Urinary bladder (tissue), 4 donors: Measurements from ENCODE around the gene MYO1D. TPM values are rescaled to one million over a fixed set of nuclear protein-coding genes. Genes with fewer than 3 reads are reported as not detected.

Experiments
- DNase-seq: peaks from one replicate; pipeline ENCODE4 v3.0.0-alpha.2; 2015; ENCODE audit errors: extremely low spot score
- H3K27ac ChIP-seq: one replicate; pipeline ENCODE4 v1.5.1; 2013; ENCODE audit warnings: low read depth, mild to moderate bottlenecking, moderate library complexity
- H3K36me3 ChIP-seq: one replicate; pipeline ENCODE4 v1.6.1; 2013; ENCODE audit warnings: mild to moderate bottlenecking, moderate library complexity; ENCODE audit not compliant: insufficient read depth
- H3K4me1 ChIP-seq: one replicate; pipeline ENCODE4 v1.6.1; 2013; ENCODE audit warnings: mild to moderate bottlenecking, moderate library complexity; ENCODE audit not compliant: insufficient read depth
- H3K4me3 ChIP-seq: one replicate; pipeline ENCODE4 v1.5.1; 2013; ENCODE audit warnings: low read depth, low read length
- WGBS: extraction: QIAGEN DNeasy Blood & Tissue Kit; methylation state at CpG from one replicate; pipeline ENCODE4 v1.1.7; 2013; 5-methylcytosine and 5-hydroxymethylcytosine counted together
- polyA plus RNA-seq: library from polyadenylated mRNA; stranded (reverse); fragments of 200-250 nt; gene quantifications from one replicate; pipeline ENCODE4 v1.2.3, GENCODE V29; 2013
- total RNA-seq: library from RNA; depleted of rRNA; stranded (reverse); fragments of >200 nt; gene quantifications from one replicate; pipeline ENCODE4 v1.2.3, GENCODE V29; 2014
- donor health status: healthy with polysubstance abuse.
- donor health status: healthy.

The MYO1D gene
- total and polyA plus RNA-seq, 2 donors = 18.7 to 31.7 TPM

DNA sequence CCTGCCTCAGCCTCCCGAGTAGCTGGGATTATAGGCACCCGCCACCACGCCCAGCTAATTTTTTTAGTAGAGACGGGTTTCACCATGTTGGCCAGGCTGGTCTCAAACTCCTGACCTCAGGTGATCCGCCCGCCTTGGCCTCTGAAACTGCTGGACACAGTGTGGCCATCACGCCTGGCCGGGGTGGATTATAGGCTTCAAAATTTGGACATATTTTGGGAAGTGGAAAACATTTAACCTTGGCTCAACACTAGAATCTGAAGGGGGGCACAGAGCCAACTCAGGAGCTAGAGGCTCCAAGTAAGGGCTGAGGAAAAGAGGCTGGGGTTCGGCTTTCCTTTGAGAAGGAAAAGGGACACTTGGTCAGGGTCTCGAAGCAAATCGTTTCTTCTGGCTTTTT, 392.3 kb downstream of the MYO1D start:
- Histone ChIP-seq H3K36me3 (peaks cover 5% of the 10 kb centered on the region), H3K4me1 (no peaks in the 10 kb centered on the region), H3K4me3 (no peak overlapping the region), H3K27ac (no peak overlapping the region)
- no peak for DNase-seq
- WGBS = 76% methylated on average over 11 of the region's 11 CpGs

DNA sequence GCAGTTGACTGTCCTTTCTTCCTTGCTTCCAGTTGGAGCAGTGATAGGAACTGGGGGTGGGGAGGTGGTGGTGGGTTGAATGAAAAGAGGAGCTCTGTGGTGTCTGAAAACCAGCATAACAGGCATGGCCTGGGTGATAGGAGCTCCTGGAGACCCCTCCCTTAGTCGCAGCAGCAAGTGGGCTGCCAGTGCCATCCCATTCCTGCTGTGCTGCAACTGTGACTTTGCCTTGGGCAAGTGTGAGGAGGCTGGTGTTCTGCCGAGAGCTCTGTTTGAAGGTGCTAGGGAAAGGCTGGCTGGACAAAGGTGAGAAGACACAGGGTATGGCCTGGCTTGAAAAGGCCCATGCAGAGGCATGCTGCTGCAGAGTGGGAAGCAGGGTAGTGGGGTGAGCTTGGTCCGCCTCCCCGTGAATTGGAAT, 392.9 kb downstream of the MYO1D start:
- no peak for DNase-seq
- H3K4me3 ChIP-seq = no peak overlapping the region
- 82% methylated on average over 4 of the region's 4 CpGs for WGBS

GRCh38 chr17:32483451-32484019, 393.4 kb downstream of the MYO1D start:
- peak; percentile 54 for DNase-seq
- WGBS = 13% methylated on average over 7 of the region's 7 CpGs
- H3K4me3 ChIP-seq = no peak overlapping the region
- peak overlapping the region; percentile 61 for H3K27ac ChIP-seq
- no peaks in the 10 kb centered on the region for H3K4me1 ChIP-seq
- peaks cover 9% of the 10 kb centered on the region for H3K36me3 ChIP-seq

More for the DNA sequence above, 392.9 kb downstream of the MYO1D start:
- Histone ChIP-seq H3K36me3 (peaks cover 8% of the 10 kb centered on the region), H3K4me1 (no peaks in the 10 kb centered on the region), H3K27ac (no peak overlapping the region)

- H3K27ac ChIP-seq = no peak overlapping the region
- 60% methylated on average over 11 of the region's 11 CpGs for WGBS
- DNase-seq = no peak
Measured at GRCh38 chr17:32482568-32483320, 394.2 kb downstream of the MYO1D start.

DNA sequence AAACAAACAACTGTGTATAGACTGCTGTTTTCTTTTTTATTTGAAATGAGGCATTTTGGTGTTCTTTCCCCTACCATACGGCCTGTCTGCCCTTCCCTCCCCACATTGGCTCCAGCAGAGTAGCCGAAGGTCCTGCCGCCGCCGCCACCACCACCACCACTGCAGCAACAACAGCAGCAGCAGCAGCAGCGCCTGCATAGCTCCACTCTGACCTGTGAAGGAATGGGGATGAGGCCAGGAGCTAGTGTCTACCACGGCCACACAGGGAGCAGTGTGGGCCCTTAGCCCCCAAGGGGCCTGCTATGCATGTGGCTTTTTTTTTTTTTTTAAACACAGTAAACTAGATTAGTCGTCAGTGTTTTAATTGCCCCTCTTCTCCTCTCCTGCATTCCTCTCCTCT, 395.7 kb downstream of the MYO1D start:
- peaks cover 14% of the 10 kb centered on the region for H3K36me3 ChIP-seq
- 78% methylated on average over 8 of the region's 8 CpGs for WGBS
- no peak for DNase-seq
- no peaks in the 10 kb centered on the region for H3K4me1 ChIP-seq
- no peak overlapping the region for H3K27ac ChIP-seq
- H3K4me3 ChIP-seq = no peak overlapping the region

More at GRCh38 chr17:32482568-32483320, 394.2 kb downstream of the MYO1D start:
- no peaks in the 10 kb centered on the region for H3K4me1 ChIP-seq
- H3K4me3 ChIP-seq = no peak overlapping the region
- peaks cover 11% of the 10 kb centered on the region for H3K36me3 ChIP-seq

DNA sequence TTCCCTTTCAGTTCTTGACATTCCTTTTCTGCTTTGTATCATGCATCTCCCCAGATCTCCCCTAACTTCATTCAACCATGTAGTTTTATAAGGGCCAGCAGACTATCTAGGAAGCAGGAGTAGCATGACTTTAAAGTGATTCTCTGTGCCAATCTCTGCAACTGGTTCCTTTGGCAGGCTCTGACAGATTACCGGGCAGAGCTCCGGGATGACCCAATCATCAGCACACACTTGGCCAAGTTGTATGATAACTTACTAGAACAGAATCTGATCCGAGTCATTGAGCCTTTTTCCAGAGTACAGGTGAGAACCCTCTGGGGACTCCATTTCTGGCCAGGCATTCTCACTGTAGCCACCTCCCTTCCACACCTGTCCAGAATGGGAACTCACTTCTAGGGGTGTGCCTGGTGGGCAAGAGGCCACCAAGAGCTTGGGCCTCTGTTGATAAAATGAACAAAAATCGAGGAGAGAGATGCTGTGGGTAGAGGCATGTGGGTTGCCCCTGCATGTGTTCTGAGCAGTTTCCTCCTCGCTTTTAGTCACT, 397.8 kb downstream of the MYO1D start:
- no peak for DNase-seq
- Histone ChIP-seq H3K4me3 (no peak overlapping the region), H3K4me1 (no peaks in the 10 kb centered on the region), H3K27ac (no peak overlapping the region), H3K36me3 (peaks cover 14% of the 10 kb centered on the region)
- 87% methylated on average over 5 of the region's 5 CpGs for WGBS

DNA sequence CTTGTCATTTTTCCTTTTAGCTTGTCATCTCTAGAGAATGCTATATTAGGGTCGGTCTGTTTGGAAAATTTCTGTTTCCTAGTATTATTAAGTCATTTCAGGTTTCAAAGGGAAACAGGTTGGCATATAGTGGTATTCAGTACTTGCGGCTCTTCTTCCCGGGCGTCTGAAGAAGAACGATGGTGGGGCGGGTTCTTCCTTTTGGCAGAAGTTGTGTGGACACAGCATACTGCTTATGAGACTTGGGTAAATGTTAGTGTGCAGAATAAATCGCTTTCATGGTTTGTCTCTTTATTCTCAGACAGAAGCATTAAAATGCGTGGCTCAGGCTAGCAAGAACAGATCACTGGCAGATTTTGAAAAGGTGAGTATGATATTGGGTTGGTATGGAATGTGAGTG, 399.7 kb downstream of the MYO1D start:
- peaks cover 17% of the 10 kb centered on the region for H3K36me3 ChIP-seq
- DNase-seq = no peak
- H3K4me3 ChIP-seq = no peak overlapping the region
- no peak overlapping the region for H3K27ac ChIP-seq
- 93% methylated on average over 8 of the region's 8 CpGs for WGBS
- no peaks in the 10 kb centered on the region for H3K4me1 ChIP-seq

GRCh38 chr17:32475258-32475657, 401.7 kb downstream of the MYO1D start:
- Histone ChIP-seq H3K4me1 (no peaks in the 10 kb centered on the region), H3K4me3 (no peak overlapping the region), H3K36me3 (peaks cover 15% of the 10 kb centered on the region), H3K27ac (no peak overlapping the region)
- WGBS = 86% methylated on average over 3 of the region's 3 CpGs
- no peak for DNase-seq

GRCh38 chr17:32471652-32472051, 405.3 kb downstream of the MYO1D start:
- Histone ChIP-seq H3K36me3 (peaks cover 5% of the 10 kb centered on the region), H3K27ac (no peak overlapping the region), H3K4me1 (no peaks in the 10 kb centered on the region), H3K4me3 (no peak overlapping the region)
- DNase-seq = no peak
- WGBS = 92% methylated on average over 4 of the region's 4 CpGs

GRCh38 chr17:32470405-32471167, 406.3 kb downstream of the MYO1D start:
- H3K4me3 ChIP-seq = no peak overlapping the region
- no peaks in the 10 kb centered on the region for H3K4me1 ChIP-seq
- no peak overlapping the region for H3K27ac ChIP-seq
- H3K36me3 ChIP-seq = peaks cover 5% of the 10 kb centered on the region
- DNase-seq = no peak
- 92% methylated on average over 6 of the region's 6 CpGs for WGBS

- Histone ChIP-seq H3K4me1 (no peaks in the 10 kb centered on the region), H3K36me3 (peaks cover 6% of the 10 kb centered on the region), H3K4me3 (no peak overlapping the region), H3K27ac (no peak overlapping the region)
- no peak for DNase-seq
- 97% methylated on average over 7 of the region's 7 CpGs for WGBS
Measured at GRCh38 chr17:32467949-32468348, 409.0 kb downstream of the MYO1D start.

DNA sequence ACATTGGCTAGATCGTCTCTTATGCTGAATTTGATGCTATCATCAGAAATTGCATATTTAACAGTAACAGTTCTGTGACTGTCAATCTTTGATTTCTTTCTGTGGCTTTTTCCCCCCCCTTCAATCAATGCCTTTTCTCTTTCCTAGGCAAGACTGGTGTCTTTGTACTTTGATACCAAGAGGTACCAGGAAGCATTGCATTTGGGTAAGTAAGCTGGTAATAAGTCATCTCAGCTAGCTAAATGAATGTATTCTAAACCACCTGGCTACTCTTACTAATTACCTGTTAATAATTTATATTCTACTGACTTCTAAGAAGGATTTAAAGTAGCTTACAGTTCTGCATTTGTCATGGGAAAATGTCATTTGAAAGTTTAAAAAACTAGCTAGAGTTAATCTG, 412.6 kb downstream of the MYO1D start:
- 81% methylated on average over 1 of the region's 1 CpG for WGBS
- no peak for DNase-seq
- Histone ChIP-seq H3K4me1 (no peaks in the 10 kb centered on the region), H3K27ac (no peak overlapping the region), H3K36me3 (peaks cover 6% of the 10 kb centered on the region), H3K4me3 (no peak overlapping the region)

DNA sequence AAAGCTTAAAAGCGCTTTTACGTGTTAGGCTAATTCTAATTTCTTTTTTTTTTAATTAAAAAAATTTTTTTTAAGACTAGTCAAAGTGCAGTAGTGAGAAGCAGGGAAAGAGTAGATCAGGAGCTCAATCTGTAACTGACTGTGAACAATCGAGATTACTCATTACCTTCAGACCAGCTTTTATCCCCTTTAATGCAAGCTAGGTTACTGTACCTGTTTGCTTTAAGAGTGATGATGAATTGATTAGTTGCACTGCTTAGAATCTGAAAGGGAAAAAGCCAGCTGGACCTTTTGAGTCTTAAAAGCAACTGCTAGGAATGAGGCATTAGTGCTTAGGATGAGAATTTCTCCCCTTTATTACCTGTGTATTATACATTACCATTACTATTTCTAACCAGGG, 413.6 kb downstream of the MYO1D start:
- no peak overlapping the region for H3K27ac ChIP-seq
- H3K36me3 ChIP-seq = peaks cover 4% of the 10 kb centered on the region
- no peak overlapping the region for H3K4me3 ChIP-seq
- no peaks in the 10 kb centered on the region for H3K4me1 ChIP-seq
- 93% methylated on average over 3 of the region's 3 CpGs for WGBS
- DNase-seq = no peak
